ENCODE data around the gene TBCB.

DNA sequence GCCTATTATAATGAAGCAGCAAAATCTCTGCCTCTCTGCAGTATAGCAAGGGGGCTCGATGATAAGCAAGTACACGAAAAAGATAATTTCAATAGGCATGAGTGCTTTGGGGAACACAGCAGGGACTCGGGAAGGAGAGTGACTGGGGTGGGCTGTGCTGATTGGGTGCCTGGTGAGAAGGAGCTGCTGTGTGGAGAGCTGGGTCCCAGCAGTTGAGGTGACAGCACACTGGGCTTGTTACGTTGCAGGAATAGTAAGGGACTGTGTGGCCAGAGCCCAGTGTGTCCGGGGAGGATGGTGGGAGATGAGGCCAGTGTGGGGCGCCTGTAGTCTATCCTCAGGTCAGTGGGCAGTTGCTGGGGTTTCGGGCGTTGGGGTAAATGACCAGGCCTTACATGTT, 43.2 kb upstream of the TBCB start:
- TF ChIP-seq POLR2A (IDR thresholded peaks at IDR 0.05) = no peak
- TF ChIP-seq POLR2AphosphoS5 (IDR thresholded peaks at IDR 0.05) = no peak
